Measurements from ENCODE around the gene ZNF605.

The ZNF605 gene

GRCh38 chr12:132925597-132926414 is 30.3 kb downstream of the ZNF605 start:
- ChIA-PET CTCF (no interaction called here), POLR2A (no interaction called here)
- TF ChIP-seq, protein P1, sequence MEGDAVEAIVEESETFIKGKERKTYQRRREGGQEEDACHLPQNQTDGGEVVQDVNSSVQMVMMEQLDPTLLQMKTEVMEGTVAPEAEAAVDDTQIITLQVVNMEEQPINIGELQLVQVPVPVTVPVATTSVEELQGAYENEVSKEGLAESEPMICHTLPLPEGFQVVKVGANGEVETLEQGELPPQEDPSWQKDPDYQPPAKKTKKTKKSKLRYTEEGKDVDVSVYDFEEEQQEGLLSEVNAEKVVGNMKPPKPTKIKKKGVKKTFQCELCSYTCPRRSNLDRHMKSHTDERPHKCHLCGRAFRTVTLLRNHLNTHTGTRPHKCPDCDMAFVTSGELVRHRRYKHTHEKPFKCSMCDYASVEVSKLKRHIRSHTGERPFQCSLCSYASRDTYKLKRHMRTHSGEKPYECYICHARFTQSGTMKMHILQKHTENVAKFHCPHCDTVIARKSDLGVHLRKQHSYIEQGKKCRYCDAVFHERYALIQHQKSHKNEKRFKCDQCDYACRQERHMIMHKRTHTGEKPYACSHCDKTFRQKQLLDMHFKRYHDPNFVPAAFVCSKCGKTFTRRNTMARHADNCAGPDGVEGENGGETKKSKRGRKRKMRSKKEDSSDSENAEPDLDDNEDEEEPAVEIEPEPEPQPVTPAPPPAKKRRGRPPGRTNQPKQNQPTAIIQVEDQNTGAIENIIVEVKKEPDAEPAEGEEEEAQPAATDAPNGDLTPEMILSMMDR (IDR thresholded peaks at IDR 0.05; ENCODE audit: insufficient read depth, low read length, missing control alignments), result no peak
- H3K4me3 ChIP-seq (ENCODE audit: low read depth, low read length), result no peak overlapping the region
- DNase-seq (ENCODE audit: low read depth, low spot score), result no peak

DNA sequence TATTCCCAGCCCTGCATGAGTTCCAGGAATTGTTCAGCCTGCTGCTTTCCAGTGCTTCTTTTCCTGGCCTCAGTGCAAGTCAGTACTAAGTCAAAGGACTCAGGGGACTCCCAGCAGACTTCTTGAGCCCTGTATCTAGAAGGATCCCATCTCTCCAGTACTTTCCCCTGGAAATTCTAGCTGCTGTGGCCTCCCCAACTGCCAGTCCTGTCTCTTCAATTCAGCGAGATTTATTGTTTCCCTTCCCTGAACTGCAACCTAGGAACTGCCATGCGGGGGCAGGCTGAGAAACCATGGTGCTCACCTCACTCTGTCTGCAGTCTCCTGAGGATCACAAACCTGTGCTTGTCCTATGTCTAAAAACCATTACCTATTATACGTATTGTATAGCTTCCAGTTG is 31.8 kb downstream of the ZNF605 start:
- CTCF ChIA-PET, result no interaction called here
- TF ChIP-seq, protein P1 (IDR thresholded peaks at IDR 0.05; ENCODE audit: insufficient read depth, low read length, missing control alignments), result no peak
- no peak for DNase-seq (ENCODE audit: low read depth, low spot score)
- H3K4me3 ChIP-seq (ENCODE audit: low read depth, low read length), result no peak overlapping the region
- POLR2A ChIA-PET, result no interaction called here

GRCh38 chr12:132923356-132923909 is 32.7 kb downstream of the ZNF605 start:
- TF ChIP-seq, protein P1 (IDR thresholded peaks at IDR 0.05; ENCODE audit: insufficient read depth, low read length, missing control alignments), result no peak
- no peak overlapping the region for H3K4me3 ChIP-seq (ENCODE audit: low read depth, low read length)
- POLR2A ChIA-PET, result no interaction called here
- CTCF ChIA-PET, result no interaction called here
- DNase-seq (ENCODE audit: low read depth, low spot score), result no peak

DNA sequence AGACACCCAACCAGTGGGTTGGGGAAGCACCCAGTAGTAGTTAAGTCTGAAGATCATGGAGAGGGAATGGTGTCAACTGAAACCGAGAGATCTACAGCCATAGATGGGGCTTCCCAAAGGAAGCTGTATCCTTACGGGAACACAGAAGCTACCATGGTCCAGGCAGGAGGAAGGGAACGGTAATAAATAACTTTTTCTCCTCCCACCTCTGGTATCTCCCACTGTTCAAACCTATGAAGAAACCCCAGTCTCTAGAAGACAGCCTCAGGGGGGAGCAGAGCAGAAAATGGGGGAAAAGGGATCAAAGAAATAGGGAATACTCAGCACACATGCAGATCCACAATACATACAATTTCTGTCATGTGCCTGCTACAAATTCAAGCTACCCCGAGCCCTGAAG is 33.4 kb downstream of the ZNF605 start:
- no peak overlapping the region for H3K4me3 ChIP-seq (ENCODE audit: low read depth, low read length)
- CTCF ChIA-PET, result no interaction called here
- no peak for DNase-seq (ENCODE audit: low read depth, low spot score)
- TF ChIP-seq, protein P1 (IDR thresholded peaks at IDR 0.05; ENCODE audit: insufficient read depth, low read length, missing control alignments), result no peak
- POLR2A ChIA-PET, result no interaction called here

GRCh38 chr12:132921685-132922084 is 34.4 kb downstream of the ZNF605 start:
- H3K4me3 ChIP-seq (ENCODE audit: low read depth, low read length), result no peak overlapping the region
- no peak for DNase-seq (ENCODE audit: low read depth, low spot score)
- ChIA-PET CTCF (no interaction called here), POLR2A (no interaction called here)
- TF ChIP-seq, protein P1 (IDR thresholded peaks at IDR 0.05; ENCODE audit: insufficient read depth, low read length, missing control alignments), result no peak

GRCh38 chr12:132918680-132919079 is 37.4 kb downstream of the ZNF605 start:
- no peak for DNase-seq (ENCODE audit: low read depth, low spot score)
- no peak overlapping the region for H3K4me3 ChIP-seq (ENCODE audit: low read depth, low read length)
- ChIA-PET CTCF (no interaction called here), POLR2A (no interaction called here)
- TF ChIP-seq, protein P1 (IDR thresholded peaks at IDR 0.05; ENCODE audit: insufficient read depth, low read length, missing control alignments), result no peak
